ENCODE results near the gene LRIT1.

The LRIT1 gene

DNA sequence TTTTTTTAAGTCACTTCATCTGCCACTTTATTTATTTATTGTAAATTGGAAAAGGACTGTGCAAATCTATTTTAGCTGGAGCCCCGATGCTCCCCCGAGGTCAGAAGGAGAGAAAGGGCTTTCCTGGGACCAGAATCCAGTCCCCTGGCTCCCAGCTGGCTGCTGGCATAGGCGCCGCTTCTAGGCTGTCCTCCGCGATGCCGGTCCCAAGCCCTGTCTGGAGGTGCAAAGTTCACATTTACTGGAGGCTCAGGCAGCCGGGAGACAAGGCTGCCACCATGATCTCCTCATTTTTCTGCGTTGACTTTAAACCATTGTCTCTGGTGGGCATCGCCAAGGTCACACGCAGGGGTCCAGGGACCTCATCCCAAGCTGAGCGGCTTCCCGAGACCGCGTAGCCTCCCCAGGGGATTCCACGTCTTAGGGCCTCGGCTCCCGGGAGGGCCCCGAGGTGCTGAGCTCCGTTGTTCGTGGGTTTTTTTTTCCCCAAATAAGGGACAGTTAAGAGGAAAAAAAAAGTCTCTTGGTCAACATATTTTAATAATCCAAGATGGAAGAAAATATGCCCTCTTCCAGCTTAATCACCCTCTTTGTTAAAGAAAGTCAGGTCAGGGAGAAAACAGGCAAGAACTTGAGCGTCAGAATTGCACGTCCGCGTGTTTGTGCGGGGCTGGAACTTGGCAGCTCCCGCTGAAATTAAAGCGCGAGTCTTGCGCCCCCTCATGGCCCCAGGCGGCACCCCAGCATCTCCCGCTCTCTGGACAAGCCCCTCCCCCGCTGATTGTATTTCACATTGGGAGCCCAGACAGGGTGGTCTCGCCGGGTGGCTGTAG is 15.4 kb upstream of the LRIT1 start:
- no peak for DNase-seq (ENCODE audit: low read depth in 2 of 2, low spot score in 1 of 2)

DNA sequence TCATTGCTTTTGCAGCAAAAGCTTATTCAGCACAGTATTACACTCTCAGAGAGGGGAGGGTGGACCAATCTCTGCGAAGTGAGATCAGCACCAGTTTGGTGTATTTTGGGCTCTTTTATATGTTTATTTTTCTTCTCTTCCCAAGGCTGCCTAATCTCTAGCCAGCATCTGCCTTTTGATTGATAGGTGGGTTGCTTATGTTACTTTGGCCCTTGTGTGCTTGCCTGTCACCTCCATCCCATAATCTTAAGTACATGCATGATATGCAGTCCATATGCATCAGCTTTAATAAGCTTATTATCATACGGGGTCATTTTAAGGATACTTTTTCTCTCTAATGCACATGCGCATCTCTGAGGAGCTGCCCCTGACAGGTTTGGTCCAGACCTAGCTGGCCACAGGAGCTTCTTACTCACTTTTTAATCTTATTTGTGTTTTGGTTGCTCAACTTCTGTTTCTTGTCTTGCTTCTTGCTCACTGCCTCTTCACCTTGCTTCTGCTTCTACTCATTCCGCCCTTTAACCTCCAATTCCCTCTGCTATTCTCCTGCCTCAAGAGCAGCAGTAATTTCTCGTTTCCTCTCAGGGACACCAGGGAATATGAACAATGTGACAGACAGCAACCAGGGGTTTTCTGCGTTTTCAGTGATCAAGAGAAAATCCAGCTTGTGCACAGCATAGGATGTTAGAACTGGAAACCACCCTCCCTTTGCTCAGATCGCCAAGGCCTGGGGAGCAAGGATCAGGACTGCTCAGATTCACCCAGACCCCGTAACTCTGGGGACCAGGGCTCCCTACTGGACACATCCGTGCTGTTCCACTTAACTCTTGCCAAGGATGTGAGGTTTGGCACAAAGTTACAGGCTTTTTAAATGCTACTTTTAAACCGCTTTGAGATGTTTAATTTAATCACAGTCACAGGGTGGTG is 13.5 kb upstream of the LRIT1 start:
- no peak for DNase-seq (ENCODE audit: low read depth in 2 of 2, low spot score in 1 of 2)

DNA sequence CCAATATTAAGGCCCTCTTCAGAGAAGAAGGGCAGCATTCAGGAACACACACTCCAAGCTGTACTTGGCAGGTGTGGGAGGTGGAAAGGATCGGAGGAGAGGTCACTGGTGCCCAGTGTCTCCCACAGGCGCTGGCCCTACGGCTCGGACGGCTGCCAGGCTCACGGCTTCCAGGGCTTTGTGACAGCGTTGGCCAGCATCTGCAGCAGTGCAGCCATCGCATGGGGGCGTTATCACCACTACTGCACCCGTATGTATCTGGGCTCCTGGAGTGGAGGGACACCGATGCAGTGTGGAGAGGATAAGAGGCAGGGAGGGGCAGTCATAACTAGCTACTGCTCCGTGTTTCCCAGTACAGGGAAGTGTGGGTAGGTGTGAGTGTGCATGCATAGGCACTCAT is 7.4 kb upstream of the LRIT1 start:
- no peak for DNase-seq (ENCODE audit: low read depth in 2 of 2, low spot score in 1 of 2)

DNA sequence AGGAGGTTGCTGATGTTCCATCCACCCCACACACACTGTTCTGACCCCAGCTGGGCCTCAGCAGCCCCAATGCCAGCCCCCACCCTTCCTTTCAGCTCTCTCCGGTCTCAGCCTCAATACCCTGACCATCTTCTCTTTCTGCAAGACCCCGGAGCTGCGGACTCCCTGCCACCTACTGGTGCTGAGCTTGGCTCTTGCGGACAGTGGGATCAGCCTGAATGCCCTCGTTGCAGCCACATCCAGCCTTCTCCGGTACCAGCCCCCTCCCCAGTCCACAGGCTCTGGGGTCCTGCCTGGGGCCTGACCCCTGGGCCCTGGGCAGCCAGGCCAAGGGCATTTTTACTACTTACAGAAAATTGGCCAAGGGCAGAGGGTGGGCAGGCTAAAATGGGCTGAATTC is 6.2 kb upstream of the LRIT1 start:
- no peak for DNase-seq (ENCODE audit: low read depth in 2 of 2, low spot score in 1 of 2)

DNA sequence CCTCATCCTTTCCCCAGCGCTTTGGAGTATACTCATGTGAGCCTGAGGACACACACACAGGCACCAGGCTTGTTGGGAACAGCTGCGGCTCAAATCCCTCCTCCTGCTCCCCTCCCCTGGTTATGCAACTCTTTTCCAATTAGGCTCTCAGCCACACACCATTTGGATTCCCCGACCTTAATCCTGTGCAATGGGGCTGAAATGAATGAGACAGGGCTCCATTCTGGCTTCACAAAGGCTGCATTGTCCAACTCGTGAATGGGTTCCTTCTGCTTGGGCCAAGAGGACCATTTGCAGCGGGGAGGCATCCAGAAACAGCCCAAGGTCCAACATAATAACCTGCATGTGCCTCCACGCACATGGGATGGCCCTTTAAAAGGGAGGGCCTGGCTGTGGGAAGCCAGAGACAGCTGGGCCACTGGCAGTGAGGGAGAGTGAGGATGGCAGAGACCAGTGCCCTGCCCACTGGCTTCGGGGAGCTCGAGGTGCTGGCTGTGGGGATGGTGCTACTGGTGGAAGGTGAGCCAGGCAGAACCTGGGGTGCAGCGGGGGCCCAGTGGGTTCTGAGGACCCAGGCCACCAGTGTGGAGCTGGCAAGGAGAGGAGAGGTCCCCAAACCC is 3.4 kb upstream of the LRIT1 start, which contains the start of gene RGR:
Gene RGR (plus strand): TSS at position 403 of the 620 bp plus-strand sequence. CDS start 38 bp downstream, at position 441.
- no peak for DNase-seq (ENCODE audit: low read depth in 2 of 2, low spot score in 1 of 2)

DNA sequence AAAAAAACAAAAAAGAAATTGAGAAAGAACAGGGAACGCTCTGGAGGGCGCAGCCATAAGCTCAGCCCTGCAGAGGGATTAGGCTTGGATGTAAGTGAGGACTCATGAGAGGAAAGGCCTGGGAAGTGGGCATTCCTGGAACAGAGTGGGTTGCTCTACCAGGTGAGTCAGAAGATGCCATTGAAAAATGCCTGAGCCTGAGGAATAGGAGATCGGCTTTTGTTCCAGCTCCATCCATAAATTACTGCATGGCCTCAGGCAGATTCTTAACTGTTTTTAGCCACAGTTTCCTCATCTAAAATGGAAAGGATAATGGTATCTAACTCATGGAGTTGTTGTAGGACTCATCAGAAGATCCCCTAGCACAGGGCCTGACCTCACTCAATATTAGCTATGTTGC is 2.4 kb upstream of the LRIT1 start:
- DNase-seq (ENCODE audit: low read depth in 2 of 2, low spot score in 1 of 2) = no peak

DNA sequence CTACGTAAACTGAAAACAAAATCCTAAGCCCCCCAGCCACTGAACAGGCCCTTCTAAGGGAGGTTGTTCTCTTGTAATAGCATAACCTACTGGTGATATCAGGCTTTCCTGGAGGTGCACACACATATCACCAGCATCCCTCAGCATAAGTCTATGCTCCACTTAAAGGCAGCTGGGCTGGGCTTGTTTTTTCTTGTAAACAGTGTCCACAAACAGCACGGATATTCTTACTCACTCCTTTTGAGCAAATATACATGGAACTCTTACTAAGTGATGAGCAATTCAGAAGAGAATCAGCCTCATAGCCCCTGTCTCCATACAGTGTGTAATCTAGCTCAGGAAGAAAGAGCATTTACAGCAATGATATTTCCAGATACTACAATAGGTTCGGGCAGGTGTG is 2.4 kb downstream of the LRIT1 start:
- no peak for DNase-seq (ENCODE audit: low read depth in 2 of 2, low spot score in 1 of 2)

DNA sequence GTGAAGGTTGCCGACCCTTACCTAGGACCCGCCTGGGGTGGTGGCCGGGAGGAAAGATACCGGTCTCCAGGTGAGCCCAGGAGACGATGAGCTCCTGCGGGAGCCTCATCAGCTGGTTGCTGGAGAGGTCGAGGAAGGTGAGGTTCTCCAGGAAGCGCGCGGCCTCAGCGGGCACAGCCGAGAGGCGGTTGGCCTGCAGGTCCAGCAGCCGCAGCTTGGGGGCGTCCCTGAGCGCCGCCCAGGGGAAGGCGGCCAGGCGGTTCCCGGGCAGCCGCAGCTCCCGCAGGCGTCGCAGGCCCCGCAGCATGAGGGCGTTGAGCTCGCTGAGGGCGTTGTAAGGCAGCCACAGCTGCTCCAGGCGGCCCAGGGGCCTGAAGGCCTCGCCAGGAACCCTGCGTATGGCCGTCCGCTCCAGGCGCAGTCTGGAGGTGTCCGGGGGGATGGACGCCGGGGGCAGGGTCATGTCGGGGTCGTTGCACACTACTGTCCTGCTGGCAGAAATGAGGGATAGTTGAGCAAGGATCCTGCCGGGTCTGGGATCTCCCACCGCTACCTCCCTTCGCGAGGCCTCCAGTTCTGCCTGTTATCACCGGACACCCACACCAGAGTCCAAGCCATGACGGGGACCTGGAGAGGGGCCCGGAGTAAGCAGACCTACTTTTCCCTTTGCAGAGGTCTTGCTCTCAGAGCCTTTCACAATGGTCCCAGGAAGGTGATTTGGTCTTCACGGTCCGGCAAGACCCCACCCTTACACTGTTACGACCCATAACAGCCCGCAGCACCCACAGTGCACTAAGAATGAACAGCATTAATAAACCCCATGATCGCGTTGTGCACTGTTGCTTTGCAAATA is 3.9 kb downstream of the LRIT1 start:
- DNase-seq (ENCODE audit: low read depth in 2 of 2, low spot score in 1 of 2) = no peak

DNA sequence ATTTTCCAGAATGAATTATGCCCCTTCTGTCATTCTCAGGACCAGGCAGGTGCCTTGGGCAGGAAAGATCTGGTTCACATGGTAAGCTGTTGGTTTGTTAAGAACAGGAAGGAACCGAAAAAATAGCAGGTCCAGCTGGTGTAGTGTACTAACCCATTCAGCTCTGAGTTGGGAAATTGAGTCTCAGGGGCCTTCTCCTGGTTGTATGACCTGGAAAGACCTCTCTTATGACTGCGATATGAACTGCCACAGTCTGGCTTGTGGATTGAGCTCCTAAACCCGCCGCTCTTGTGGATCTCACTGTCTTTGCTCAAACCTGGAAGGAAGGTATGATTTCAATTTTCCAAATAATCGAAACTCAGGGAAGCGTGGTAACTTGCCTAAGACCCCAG is 4.5 kb downstream of the LRIT1 start:
- DNase-seq (ENCODE audit: low read depth in 2 of 2, low spot score in 1 of 2) = no peak

DNA sequence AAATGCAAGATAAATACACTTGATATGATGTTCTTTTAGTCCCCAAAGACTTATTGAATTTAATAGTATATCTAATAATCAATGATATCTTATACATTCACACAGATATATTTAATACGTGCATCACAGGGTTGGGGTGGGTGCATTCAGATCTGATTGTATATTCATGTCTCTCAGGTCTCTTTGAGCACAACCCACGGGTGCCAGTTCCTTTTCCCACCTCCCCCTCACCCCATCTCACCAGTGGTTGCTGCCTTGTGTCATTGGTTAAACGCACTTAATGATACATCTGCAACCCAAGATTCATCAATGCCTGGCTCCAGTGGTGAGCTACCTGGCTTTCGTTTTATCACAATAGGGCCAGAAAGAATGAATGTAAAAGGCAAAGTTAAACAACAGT is 6.2 kb downstream of the LRIT1 start:
- no peak for DNase-seq (ENCODE audit: low read depth in 2 of 2, low spot score in 1 of 2)

DNA sequence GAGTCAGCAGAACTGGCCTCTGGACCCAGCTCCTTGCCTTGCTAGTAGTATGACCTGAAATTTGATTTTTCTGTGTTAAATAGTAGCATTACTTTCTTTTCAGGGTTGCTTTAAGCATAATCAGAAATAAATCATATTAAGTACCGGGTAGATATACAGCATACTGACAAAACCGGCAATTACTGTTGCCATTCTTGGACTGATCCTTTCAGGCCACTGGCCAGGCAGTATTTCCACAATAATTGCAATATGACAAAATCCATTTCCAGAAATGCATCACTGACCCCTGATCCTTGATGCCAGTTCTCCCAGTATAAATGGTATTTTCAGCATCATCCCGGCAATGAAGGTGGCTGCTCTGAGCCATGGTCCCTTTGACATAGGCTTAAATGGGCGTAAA is 6.9 kb downstream of the LRIT1 start:
- DNase-seq (ENCODE audit: low read depth in 2 of 2, low spot score in 1 of 2) = no peak

DNA sequence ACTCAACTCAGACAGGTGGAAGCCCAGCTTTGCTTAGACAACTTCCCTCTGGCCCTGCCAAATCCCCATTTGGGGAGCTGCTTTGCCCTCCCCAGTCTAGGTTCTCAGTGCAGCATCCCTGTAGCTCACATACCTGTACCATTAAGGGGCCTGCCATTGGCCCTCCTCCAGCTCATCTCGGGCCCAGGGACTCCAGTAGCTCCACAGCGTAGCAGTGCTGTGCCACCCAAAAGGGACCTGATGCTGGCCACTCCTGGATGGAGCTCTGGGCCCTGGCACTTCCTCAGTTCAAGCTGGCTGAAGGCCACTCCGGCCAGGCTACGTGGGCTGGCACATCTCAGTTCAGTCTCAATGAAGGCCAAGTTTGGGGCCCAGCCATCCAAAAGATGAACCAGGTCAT is 7.4 kb downstream of the LRIT1 start:
- no peak for DNase-seq (ENCODE audit: low read depth in 2 of 2, low spot score in 1 of 2)

DNA sequence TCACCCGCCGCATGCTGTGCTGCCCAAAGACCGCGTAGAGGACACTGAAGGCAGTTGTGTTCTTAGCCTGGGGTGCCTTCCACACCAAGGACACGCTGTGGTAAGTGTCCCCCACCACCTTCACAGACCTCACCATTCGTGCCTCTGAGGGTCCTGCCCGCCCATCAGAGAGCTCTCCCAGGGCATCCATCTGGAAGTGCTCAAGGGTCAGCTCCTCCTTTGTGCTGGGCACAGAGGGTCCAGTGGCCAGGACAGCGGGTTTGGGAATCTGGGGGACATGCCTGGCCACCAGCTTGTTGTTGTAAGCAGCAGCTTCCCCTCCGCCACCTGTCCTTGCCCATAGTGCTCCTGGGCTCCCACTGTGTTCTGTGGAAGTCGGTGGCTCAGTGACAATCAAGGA is 9.0 kb downstream of the LRIT1 start:
- no peak for DNase-seq (ENCODE audit: low read depth in 2 of 2, low spot score in 1 of 2)

DNA sequence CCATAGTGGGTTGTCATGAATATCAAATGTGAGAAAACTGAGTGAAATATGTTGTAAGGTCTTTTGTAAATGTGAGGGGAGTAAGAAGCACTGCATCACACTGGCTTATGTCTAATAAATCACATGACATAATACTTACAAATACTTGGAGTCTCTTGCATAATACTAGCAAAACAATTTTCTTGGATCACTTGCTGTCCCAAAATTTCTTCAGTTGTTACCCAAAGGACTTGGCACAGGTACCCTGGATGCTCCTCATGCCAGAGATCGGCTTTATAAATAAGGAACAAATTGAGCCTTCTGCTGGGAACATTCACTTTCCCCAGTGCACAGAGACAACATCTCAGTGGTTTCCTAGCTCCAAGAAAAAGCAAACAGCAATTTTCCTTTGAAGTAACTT is 11.0 kb downstream of the LRIT1 start:
- no peak for DNase-seq (ENCODE audit: low read depth in 2 of 2, low spot score in 1 of 2)

DNA sequence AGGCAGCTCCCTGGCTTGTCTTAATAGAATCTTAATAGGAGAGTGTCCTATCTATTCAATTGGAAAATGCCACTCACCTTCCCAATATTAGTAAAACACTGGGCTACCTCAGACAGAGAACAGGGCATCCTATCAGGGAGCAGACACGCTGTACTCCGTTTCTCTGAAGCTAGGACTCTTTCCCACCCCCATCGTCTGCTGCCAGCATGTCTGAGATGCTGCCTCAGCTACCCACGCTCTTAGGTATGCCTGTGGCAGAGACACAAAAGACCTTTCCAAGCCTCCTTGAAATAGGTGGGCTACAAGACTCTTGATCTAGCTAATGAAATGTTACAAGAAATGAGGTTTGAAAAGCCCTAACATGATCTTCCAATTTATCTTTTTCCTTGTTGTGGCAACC is 13.5 kb downstream of the LRIT1 start:
- DNase-seq (ENCODE audit: low read depth in 2 of 2, low spot score in 1 of 2) = no peak

DNA sequence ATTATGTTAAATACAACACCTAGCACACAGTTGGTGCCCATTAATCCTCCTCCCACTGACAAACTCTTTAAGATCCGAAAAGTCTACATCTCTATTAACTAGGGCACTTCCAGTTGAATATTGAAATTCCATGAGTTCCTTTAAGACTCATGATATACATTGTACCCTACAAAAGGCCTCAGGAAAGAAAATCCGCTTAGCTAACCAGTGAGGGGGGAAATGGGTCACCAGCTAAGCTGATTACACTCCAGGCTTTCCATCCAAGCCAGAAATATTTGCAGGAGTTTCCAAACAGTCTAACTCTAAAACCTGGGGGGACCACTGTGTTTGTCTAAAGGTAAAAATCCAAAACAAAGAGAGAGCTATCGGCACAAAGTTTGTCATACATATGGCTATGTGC is 14.7 kb downstream of the LRIT1 start:
- no peak for DNase-seq (ENCODE audit: low read depth in 2 of 2, low spot score in 1 of 2)

DNA sequence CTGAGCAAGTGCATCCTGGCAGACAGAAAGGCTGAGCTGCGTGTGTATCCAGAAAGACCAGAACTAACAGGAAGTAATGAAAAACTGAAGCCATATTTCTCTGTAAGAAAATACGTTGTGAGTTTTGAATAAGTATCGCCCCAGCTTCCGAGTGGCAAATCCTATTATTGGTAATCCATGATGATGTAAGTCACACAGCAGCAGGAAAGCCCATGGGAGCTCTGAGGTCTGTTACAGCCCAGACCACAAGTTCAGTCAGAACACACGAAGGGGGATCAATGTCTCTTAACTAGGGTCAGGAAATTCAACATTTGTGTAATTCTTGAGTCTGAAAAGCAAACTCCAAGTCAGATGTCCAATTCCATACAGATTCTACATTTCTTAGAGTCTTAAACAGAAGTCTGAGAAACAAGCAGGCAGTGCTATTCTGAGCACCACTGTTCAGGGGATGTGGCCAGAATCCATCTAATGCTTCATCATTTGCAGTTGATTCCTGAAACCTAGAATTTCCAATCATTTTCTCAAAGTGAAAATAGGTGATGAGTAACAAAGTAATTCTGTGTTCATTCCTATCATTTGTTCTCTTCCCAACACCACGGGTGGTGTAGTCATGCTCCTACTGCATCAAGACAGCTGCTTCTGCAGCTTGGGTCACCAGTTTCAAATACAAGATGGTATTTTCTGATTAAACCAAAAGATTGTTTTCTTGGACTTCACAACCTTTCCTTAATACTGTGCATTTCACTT is 15.7 kb downstream of the LRIT1 start, which contains the start of gene LRIT2:
Gene LRIT2 (minus strand): TSS at position 118 of the 747 bp plus-strand sequence. CDS start 24 bp downstream, at position 94.
- no peak for DNase-seq (ENCODE audit: low read depth in 2 of 2, low spot score in 1 of 2)

DNA sequence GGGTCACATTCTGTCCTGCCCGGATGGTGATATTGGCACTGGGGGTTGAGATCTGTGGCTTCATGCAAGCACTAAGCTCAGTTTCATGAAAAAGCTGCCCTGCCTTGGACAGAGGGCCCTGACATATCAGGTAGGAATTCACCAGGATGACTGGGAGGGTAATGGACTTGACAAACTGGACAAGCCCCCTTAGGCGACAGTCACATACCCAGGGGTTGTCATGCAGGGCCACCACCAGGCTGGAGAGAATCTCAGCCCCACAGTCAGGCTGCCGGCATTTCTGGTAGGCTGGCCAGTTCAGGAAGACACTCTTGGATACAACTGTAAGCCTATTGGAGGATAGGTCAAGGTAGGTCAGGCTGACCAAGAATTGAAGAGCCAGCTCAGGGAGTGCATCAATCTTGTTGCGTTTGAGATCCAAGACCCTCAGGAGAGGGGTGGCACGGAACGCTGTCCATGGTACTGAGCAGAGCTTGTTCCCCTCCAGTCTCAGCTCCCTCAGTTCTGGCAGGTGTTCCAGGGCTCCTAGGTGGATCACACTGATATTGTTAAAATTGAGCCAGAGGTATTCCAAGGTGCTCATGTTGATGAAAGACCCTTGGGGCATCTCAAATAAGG is 16.8 kb downstream of the LRIT1 start:
- no peak for DNase-seq (ENCODE audit: low read depth in 2 of 2, low spot score in 1 of 2)

DNA sequence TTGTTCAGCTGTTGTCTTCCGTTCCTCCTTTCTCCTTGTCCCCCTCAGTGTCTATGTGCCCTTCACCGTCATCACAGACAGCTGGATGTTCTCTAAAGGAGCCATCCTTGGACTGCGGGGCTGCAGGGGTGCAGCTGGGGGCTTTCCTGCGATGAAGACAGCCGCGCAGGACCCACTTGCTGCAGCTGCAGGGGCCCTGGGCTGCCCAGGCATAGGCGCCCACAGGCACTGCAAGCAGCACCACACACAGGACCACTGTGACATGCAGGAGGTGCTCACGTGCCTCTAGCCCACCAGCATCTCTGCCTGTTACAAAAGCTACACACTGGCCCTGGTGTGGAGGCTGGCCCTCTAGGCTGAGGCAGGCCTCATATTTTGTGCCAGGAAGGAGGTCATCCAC is 19.4 kb downstream of the LRIT1 start:
- DNase-seq (ENCODE audit: low read depth in 2 of 2, low spot score in 1 of 2) = no peak

DNA sequence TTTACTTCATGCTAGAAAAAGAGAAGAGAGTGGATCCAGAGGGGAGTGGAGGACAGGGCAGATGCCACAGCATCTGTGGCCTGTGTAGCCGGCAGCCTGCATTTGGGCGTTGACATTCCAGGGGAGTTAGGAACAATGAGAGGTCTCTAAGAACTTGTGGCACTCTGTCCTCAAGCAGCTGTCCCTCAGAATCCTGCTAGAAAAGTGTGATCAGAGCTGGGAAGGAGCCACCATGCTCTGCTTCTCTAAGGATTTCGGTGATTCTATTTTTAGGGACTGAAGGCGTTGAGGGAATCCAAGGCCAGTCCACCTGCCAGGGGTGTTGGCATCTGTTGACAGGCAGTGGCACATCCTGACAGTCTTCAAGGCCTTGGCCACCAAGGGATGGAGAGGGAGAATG is 23.6 kb downstream of the LRIT1 start:
- no peak for DNase-seq (ENCODE audit: low read depth in 2 of 2, low spot score in 1 of 2)
